Thyroid gland (tissue), 4 donors: Measurements from ENCODE around the gene TBC1D22A. TPM values are rescaled to one million over a fixed set of nuclear protein-coding genes. Genes with fewer than 3 reads are reported as not detected.
"Not testable (repeated sequence)": the region's sequence is repeated elsewhere in the genome, so short reads cannot be mapped to it uniquely, and the experiment has no call there.

Experiments used
- DNase-seq, 2 donors: peaks; one replicate each; pipeline ENCODE4 v3.0.0-alpha.2; 2019
- H3K27ac ChIP-seq, 3 donors: fragments of 200-600 bp; sonication (generic); 1 replicate in 2 of 3; 2 replicates in 1 of 3; pipeline ENCODE4 v1.5.1; 2016 to 2019; ENCODE audit warnings: mild to moderate bottlenecking in 1 of 3, moderate library complexity in 1 of 3
- H3K27me3 ChIP-seq: fragments of 200-600 bp; sonication (generic); one replicate; pipeline ENCODE4 v1.5.1; 2019
- H3K36me3 ChIP-seq, 2 donors: fragments of 200-600 bp; sonication (generic); one replicate each; pipeline ENCODE4 v1.5.1; 2016 to 2019
- H3K4me1 ChIP-seq, 2 donors: fragments of 200-600 bp; sonication (generic); one replicate each; pipeline ENCODE4 v1.5.1; 2017 to 2019
- H3K4me3 ChIP-seq, 3 donors: fragments of 200-600 bp; sonication (generic); replicated peaks in 1 of 3; 1 replicate in 2 of 3; 2 replicates in 1 of 3; pipeline ENCODE4 v1.5.1; 2016; ENCODE audit warnings: mild to moderate bottlenecking in 1 of 3
- H3K9me3 ChIP-seq: fragments of 200-600 bp; sonication (generic); one replicate; pipeline ENCODE4 v1.5.1; 2017
- POLR2A ChIP-seq, 2 donors: fragments of 450-650 bp; IDR thresholded peaks; one replicate each; pipeline ENCODE4 v1.6.1; 2017; ENCODE audit warnings: antibody characterized with exemption in 2 of 2, mild to moderate bottlenecking in 2 of 2, moderate library complexity in 1 of 2
- WGBS, 2 donors: methylation state at CpG; one replicate each; pipeline ENCODE4 v1.1.5; 2017; 5-methylcytosine and 5-hydroxymethylcytosine counted together
- intact Hi-C: fragments of 100-400 bp; cut with DNase I; formaldehyde crosslinking; loops from one replicate; pipeline ENCODE4 v1.15.1; 2023
- total RNA-seq, 4 donors: library from RNA; depleted of rRNA; stranded (reverse); fragments of >200 nt; gene quantifications; one replicate each; pipeline ENCODE4 v1.2.3, GENCODE V29; 2016
- TF ChIP-seq, protein P1 (sequence below), 6 experiments: fragments of 200-600 bp in 3 of 6; fragments of 450-650 bp in 3 of 6; sonication (generic) in 3 of 6; IDR thresholded peaks; one replicate each; pipeline ENCODE4 v1.5.1; 2016 to 2019; ENCODE audit warnings: antibody characterized with exemption in 6 of 6, mild to moderate bottlenecking in 2 of 6, inconsistent platforms in 1 of 6, moderate library complexity in 1 of 6

Gene TBC1D22A
- total RNA-seq, 4 donors from 2014 or later = 26.7 to 34.6 (median 33.2) TPM

DNA sequence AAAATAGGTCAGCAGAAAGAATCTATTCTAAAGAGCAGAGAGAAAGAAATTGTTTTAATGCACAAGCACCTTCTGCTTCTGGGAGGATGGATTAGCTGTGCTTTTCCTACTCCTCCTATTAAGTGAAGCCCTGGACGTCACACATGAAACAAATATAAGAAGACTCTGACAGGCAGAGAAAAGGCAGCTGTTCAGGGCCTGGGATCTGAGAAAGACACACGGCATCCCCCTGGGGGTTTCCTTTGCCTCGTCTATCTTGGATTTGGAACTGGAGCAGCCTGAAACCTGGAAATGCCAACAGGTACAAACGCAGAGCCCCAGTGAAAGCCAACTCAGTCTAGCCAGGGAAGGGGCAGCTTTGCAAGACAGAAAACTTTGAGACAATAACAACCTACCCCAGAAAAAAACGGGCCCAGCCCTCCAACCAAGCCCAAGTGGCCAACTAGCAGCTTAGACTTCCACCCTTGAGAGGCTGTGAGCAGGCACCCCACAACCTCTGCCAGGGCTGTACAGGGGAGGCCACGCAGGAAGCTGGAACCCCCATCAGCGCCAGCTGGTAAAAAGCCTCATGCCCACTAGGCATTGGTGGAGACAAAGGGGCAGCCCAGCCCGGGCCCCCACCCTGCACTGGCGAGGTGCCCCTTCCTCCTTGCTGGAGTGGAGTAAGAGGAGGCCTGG is 31.7 kb upstream of the TBC1D22A start:
- H3K36me3 ChIP-seq = no peaks in the 10 kb centered on the region
- DNase-seq = no peak
- H3K9me3 ChIP-seq = no peaks in the 10 kb centered on the region
- TF ChIP-seq, protein P1, sequence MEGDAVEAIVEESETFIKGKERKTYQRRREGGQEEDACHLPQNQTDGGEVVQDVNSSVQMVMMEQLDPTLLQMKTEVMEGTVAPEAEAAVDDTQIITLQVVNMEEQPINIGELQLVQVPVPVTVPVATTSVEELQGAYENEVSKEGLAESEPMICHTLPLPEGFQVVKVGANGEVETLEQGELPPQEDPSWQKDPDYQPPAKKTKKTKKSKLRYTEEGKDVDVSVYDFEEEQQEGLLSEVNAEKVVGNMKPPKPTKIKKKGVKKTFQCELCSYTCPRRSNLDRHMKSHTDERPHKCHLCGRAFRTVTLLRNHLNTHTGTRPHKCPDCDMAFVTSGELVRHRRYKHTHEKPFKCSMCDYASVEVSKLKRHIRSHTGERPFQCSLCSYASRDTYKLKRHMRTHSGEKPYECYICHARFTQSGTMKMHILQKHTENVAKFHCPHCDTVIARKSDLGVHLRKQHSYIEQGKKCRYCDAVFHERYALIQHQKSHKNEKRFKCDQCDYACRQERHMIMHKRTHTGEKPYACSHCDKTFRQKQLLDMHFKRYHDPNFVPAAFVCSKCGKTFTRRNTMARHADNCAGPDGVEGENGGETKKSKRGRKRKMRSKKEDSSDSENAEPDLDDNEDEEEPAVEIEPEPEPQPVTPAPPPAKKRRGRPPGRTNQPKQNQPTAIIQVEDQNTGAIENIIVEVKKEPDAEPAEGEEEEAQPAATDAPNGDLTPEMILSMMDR (IDR thresholded peaks at IDR 0.05) = no peak
- no peak for TF ChIP-seq POLR2A (IDR thresholded peaks at IDR 0.05)
- peak overlapping the region; percentile 77 to 90 (median 81) for H3K27ac ChIP-seq
- intact Hi-C loops = no loop called here
- no peaks in the 10 kb centered on the region for H3K27me3 ChIP-seq
- peaks cover 51 to 70% of the 10 kb centered on the region in 2 donors for H3K4me1 ChIP-seq
- no peak overlapping the region for H3K4me3 ChIP-seq
- 57% methylated on average over 5 to 6 of the region's 9 CpGs for WGBS, 2 donors

DNA sequence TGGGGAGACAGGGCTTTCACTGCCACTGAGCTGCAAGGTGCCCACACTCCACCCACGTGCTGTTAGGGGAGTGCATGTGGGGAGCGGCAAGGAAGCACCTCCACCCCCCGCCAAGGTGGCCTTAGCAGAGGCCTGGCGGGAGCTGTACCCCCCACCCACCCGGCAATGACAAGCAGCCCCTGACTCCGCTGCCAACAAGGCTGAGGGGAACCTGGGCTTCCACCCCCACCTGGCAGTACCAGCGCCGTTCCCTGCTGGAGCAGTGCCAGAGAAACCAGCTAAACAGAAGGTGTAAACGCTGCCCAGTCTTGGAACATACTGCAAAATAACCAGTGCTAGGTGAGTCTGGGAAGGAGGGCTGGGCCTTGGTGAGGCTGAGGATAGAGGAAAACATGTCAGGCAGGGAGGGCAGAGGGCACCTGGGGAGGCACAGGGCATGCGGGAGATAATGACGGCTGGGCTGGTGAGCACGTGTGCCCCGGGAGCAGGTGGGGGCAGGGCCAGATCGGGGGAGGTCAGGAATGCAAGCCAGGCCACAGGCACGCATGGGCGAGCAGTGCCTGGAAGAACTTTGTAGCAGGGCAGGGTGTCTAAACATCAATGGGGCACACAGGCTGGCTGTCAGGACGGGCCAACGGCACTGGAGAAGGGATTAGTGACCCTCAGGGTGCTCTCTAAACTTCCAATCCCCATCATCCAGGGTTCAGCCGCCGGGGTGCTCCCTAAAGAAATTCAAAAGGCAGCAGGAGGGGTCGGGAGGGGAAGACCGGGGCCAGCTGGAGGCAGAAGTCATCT is 31.0 kb upstream of the TBC1D22A start:
- H3K4me3 ChIP-seq = no peak overlapping the region
- TF ChIP-seq, protein P1 (IDR thresholded peaks at IDR 0.05) = no peak
- TF ChIP-seq POLR2A (IDR thresholded peaks at IDR 0.05) = peak in 1 of 2 donors; percentile 11
- H3K4me1 ChIP-seq = peaks cover 58 to 73% of the 10 kb centered on the region in 2 donors
- H3K27ac ChIP-seq = peak overlapping the region; percentile 77 to 90 (median 81)
- no peaks in the 10 kb centered on the region for H3K9me3 ChIP-seq
- peak; percentile 90 to 92 for DNase-seq
- no peaks in the 10 kb centered on the region for H3K36me3 ChIP-seq
- no peaks in the 10 kb centered on the region for H3K27me3 ChIP-seq
- intact Hi-C loops = no loop called here
- WGBS, 2 donors = 25 to 31% methylated on average over 16 to 22 of the region's 22 CpGs

DNA sequence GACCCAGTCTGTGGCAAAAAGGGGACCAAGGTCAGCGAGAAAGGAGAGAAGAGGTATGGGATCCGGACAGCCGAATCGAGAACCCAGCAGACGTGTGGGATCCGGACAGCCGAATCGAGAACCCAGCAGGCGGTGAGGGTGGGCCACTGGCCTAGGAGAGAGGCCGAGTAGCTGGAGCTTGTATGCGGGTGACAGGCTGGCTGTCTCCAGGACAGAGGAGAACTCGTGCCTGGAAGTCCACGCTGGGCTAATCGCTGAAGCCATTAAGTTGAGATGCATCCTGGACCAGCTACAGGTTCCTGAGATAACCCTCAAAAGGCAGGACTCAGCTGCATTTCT is 30.4 kb upstream of the TBC1D22A start:
- Histone ChIP-seq H3K4me3 (no peak overlapping the region), H3K9me3 (no peaks in the 10 kb centered on the region), H3K27me3 (no peaks in the 10 kb centered on the region), H3K36me3 (no peaks in the 10 kb centered on the region), H3K4me1 (peaks cover 64 to 78% of the 10 kb centered on the region in 2 donors), H3K27ac (peak overlapping the region; percentile 77 to 90 (median 81))
- intact Hi-C loops = no loop called here
- WGBS, 2 donors = 72 to 79% methylated on average over 14 of the region's 14 CpGs
- DNase-seq = no peak
- TF ChIP-seq POLR2A (IDR thresholded peaks at IDR 0.05) = no peak
- TF ChIP-seq, protein P1 (IDR thresholded peaks at IDR 0.05) = no peak

DNA sequence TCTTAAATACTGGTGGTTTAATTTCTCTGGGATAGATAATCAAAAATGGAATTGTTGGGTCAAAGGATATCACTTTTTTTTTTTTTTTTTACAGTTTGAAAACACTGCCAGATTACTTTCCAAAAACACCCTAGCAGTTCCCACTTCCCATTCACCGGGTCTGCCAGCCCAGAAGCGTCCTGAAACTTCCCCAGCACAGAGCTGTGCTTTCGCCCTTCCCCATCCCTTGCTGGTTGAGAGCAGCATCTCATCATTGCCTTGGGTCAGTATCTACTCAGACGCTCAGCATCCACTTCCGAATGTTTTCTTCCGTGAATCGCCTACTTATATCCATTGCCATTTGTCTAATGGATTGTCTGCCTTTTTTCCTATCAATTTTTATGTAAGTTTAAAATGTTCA is 29.9 kb upstream of the TBC1D22A start:
- peaks cover 67 to 78% of the 10 kb centered on the region in 2 donors for H3K4me1 ChIP-seq
- TF ChIP-seq, protein P1 (IDR thresholded peaks at IDR 0.05) = no peak
- no peak for TF ChIP-seq POLR2A (IDR thresholded peaks at IDR 0.05)
- no peaks in the 10 kb centered on the region for H3K9me3 ChIP-seq
- whole genome bisulfite sequencing, 2 donors = 81 to 83% methylated on average over 7 of the region's 7 CpGs
- H3K27me3 ChIP-seq = no peaks in the 10 kb centered on the region
- H3K4me3 ChIP-seq = no peak overlapping the region
- no peaks in the 10 kb centered on the region for H3K36me3 ChIP-seq
- DNase-seq = no peak
- intact Hi-C loops = no loop called here
- peak overlapping the region in 2 of 3 donors; percentile 90 to 92 for H3K27ac ChIP-seq

DNA sequence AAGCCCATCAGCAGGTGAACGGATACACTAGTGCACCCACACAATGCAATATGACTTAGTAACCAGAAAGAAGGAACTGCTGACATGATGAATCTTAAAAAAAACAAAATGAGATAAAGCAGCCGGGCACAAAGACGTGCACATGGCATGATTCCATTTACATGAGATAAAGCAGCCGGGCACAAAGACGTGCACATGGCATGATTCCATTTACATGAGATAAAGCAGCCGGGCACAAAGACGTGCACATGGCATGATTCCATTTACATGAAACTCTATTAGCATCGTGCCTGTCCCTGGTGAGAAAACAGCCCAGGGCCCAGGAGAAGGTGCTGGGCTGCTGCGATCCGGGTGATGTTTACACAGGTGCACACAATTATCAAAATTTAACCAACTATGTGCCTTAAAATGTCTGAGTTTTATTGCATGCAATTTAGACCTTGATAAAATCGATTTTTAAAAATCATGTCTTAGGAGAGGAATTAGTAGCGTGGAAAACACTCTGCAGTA is 28.2 kb upstream of the TBC1D22A start:
- H3K4me3 ChIP-seq, H3K9me3 ChIP-seq, H3K36me3 ChIP-seq, intact Hi-C loops, H3K27me3 ChIP-seq, DNase-seq: not testable (repeated sequence)
- Histone ChIP-seq H3K27ac (peak overlapping the region; percentile 52 to 92 (median 90)), H3K4me1 (peaks cover 74 to 79% of the 10 kb centered on the region in 2 donors)
- 16 to 25% methylated on average over 12 of the region's 12 CpGs for WGBS, 2 donors
